IMR-90 (cell line): Measurements from ENCODE around the gene WARS2. TPM values are rescaled to one million over a fixed set of nuclear protein-coding genes. Genes with fewer than 3 reads are reported as not detected.
"Not testable (repeated sequence)": the region's sequence is repeated elsewhere in the genome, so short reads cannot be mapped to it uniquely, and the experiment has no call there.

Experiments
- ATAC-seq: fragments of 200-7000 bp; cut with Tn5 transposase; 2 replicates; pipeline ENCODE4 v1.9.1; 2020; ENCODE audit warnings: low read depth, mild to moderate bottlenecking, moderate library complexity
- BruUV-seq: library from RNA; stranded (reverse); fragments of 400-500 nt; replicated peaks from 2 replicates; lab custom pipeline; 2021; lab: Mats Ljungman, UMichigan
- CTCF ChIA-PET: fragments of 300-600 bp; formaldehyde crosslinking; extraction: SDS; loops from one replicate; lab custom pipeline; 2021; ENCODE audit warnings: antibody characterized with exemption; lab: Yijun Ruan, JAX
- POLR2A ChIA-PET: fragments of 300-600 bp; sonication (Branson Sonifier 250); formaldehyde crosslinking; loops from one replicate; lab custom pipeline; 2022; ENCODE audit warnings: antibody characterized with exemption; ENCODE audit not compliant: unreplicated experiment; lab: Charles Lee
- DNase-seq: peaks from one replicate; pipeline ENCODE4 v3.0.0; 2013
- H2AFZ ChIP-seq: replicated peaks from 2 replicates; pipeline ENCODE3; 2013; ENCODE audit warnings: low read length, mild to moderate bottlenecking; ENCODE audit not compliant: poor library complexity
- H2AK5ac ChIP-seq: 2 replicates; pipeline ENCODE4 v1.6.1; 2013; ENCODE audit warnings: low read depth, low read length, inconsistent platforms
- H2AK9ac ChIP-seq: replicated peaks from 2 replicates; pipeline ENCODE3; 2013; ENCODE audit warnings: mild to moderate bottlenecking, low read depth, low read length, moderate library complexity; ENCODE audit not compliant: poor library complexity
- H2BK120ac ChIP-seq: 2 replicates; pipeline ENCODE4 v1.6.1; 2013; ENCODE audit warnings: low read depth, low read length, inconsistent platforms
- H2BK15ac ChIP-seq: 3 replicates; pipeline ENCODE4 v1.6.1; 2013; ENCODE audit warnings: low read depth, low read length, inconsistent platforms
- H2BK20ac ChIP-seq: 2 replicates; pipeline ENCODE4 v1.6.1; 2013; ENCODE audit warnings: low read depth, mild to moderate bottlenecking, inconsistent platforms, low read length, moderate library complexity
- H2BK5ac ChIP-seq: 2 replicates; pipeline ENCODE4 v1.6.1; 2013; ENCODE audit warnings: mild to moderate bottlenecking, low read depth, low read length, inconsistent platforms; ENCODE audit not compliant: poor library complexity, severe bottlenecking
- H3K14ac ChIP-seq: replicated peaks from 2 replicates; pipeline ENCODE4 v1.6.1; 2013; ENCODE audit warnings: low read depth, low read length, inconsistent platforms
- H3K18ac ChIP-seq: 2 replicates; pipeline ENCODE4 v1.6.1; 2013; ENCODE audit warnings: low read depth, low read length, control low read depth
- H3K23ac ChIP-seq: 2 replicates; pipeline ENCODE4 v1.6.1; 2013; ENCODE audit warnings: low read depth, low read length, inconsistent platforms
- H3K27ac ChIP-seq: 2 replicates; pipeline ENCODE4 v1.5.1; 2013; ENCODE audit warnings: mild to moderate bottlenecking, control low read depth, low read length; ENCODE audit not compliant: insufficient read depth
- H3K27me3 ChIP-seq: 2 replicates; pipeline ENCODE4 v1.6.1; 2013; ENCODE audit warnings: low read length; ENCODE audit not compliant: control insufficient read depth, insufficient read depth
- H3K36me3 ChIP-seq: 2 replicates; pipeline ENCODE4 v1.6.1; 2013; ENCODE audit warnings: low read length, mixed read lengths; ENCODE audit not compliant: control insufficient read depth, insufficient read depth
- H3K4ac ChIP-seq: 2 replicates; pipeline ENCODE4 v1.6.1; 2013; ENCODE audit warnings: low read depth, low read length, inconsistent platforms
- H3K4me1 ChIP-seq: 2 replicates; pipeline ENCODE4 v1.6.1; 2013; ENCODE audit warnings: low read length, mixed read lengths; ENCODE audit not compliant: control insufficient read depth, insufficient read depth
- H3K4me2 ChIP-seq: 2 replicates; pipeline ENCODE4 v1.6.1; 2013; ENCODE audit warnings: low read depth, mild to moderate bottlenecking, control low read depth, low read length, moderate library complexity
- H3K4me3 ChIP-seq: 2 replicates; pipeline ENCODE4 v1.5.1; 2013; ENCODE audit warnings: low read depth, mild to moderate bottlenecking, control low read depth, low read length, moderate library complexity; ENCODE audit not compliant: insufficient read depth
- H3K56ac ChIP-seq: 2 replicates; pipeline ENCODE4 v1.6.1; 2013; ENCODE audit warnings: low read length, inconsistent platforms; ENCODE audit not compliant: insufficient read depth; ENCODE audit errors: extremely low read depth
- H3K79me1 ChIP-seq, 2 experiments: 2 replicates each; pipeline ENCODE4 v1.6.1; 2013; ENCODE audit warnings: low read length in 2 of 2, inconsistent platforms in 1 of 2, low read depth in 1 of 2
- H3K9ac ChIP-seq: 2 replicates; pipeline ENCODE4 v1.6.1; 2013; ENCODE audit warnings: low read depth, low read length, control low read depth
- H3K9me1 ChIP-seq: 2 replicates; pipeline ENCODE4 v1.6.1; 2013; ENCODE audit warnings: low read length, inconsistent platforms; ENCODE audit not compliant: insufficient read depth
- H3K9me3 ChIP-seq: 2 replicates; pipeline ENCODE4 v1.6.1; 2013; ENCODE audit warnings: low read length; ENCODE audit not compliant: control insufficient read depth, insufficient read depth
- H4K20me1 ChIP-seq: 2 replicates; pipeline ENCODE4 v1.6.1; 2013; ENCODE audit warnings: low read length, inconsistent platforms; ENCODE audit not compliant: insufficient read depth
- H4K5ac ChIP-seq: 2 replicates; pipeline ENCODE4 v1.6.1; 2013; ENCODE audit warnings: mild to moderate bottlenecking, low read depth, low read length, control low read depth
- H4K8ac ChIP-seq, 2 experiments: 2 replicates each; pipeline ENCODE4 v1.6.1; 2013; ENCODE audit warnings: low read depth in 2 of 2, low read length in 2 of 2, control low read depth in 1 of 2, inconsistent platforms in 1 of 2
- H4K91ac ChIP-seq: 2 replicates; pipeline ENCODE4 v1.6.1; 2013; ENCODE audit warnings: low read depth, low read length, inconsistent platforms; ENCODE audit not compliant: insufficient read depth
- WGBS, 2 experiments: methylation state at CpG; one replicate each; pipeline versions ENCODE4 v1.1.5 to v1.1.7; 2013; ENCODE audit warnings: missing lambda C conversion rate in 2 of 2; ENCODE audit not compliant: insufficient read length in 1 of 2; ENCODE audit errors: extremely low coverage in 2 of 2; 5-methylcytosine and 5-hydroxymethylcytosine counted together
- dilution Hi-C: fragments of 300-500 bp; cut with HindIII; formaldehyde crosslinking; loops from one replicate; pipeline ENCODE4 v1.14.3; 2018; ENCODE audit warnings: low sequenced_read_pairs; ENCODE audit not compliant: unreplicated experiment
- in situ Hi-C: fragments of 300-500 bp; cut with MboI; formaldehyde crosslinking; loops from 3 replicates; pipeline ENCODE4 v1.14.3; 2019; ENCODE audit warnings: low sequenced_read_pairs, inconsistent platforms, mixed read lengths
- intact Hi-C: fragments of 100-400 bp; cut with micrococcal nuclease; formaldehyde crosslinking; loops from 2 replicates; pipeline ENCODE4 v1.10.0; 2022
- polyA plus RNA-seq, 3 experiments: library from polyadenylated mRNA; depleted of rRNA; stranded (reverse); fragments of >200 nt; gene quantifications; 2 replicates each; pipeline ENCODE4 v1.2.3, GENCODE V29; 2012; ENCODE audit warnings: low replicate concordance in 1 of 3
- total RNA-seq: library from RNA; depleted of rRNA; stranded (reverse); fragments of >200 nt; gene quantifications from 2 replicates; pipeline ENCODE4 v1.2.3, GENCODE V29; 2012

WARS2 gene
- total and polyA plus RNA-seq, 2 of the 4 experiments (the other 2 are of a cell fraction): 5.7 to 20.3 TPM

- ATAC-seq, H3K56ac ChIP-seq, H3K27ac ChIP-seq, H2BK15ac ChIP-seq, H2BK20ac ChIP-seq, H2BK5ac ChIP-seq, H3K36me3 ChIP-seq, BruUV-seq, H4K20me1 ChIP-seq, H3K9ac ChIP-seq, H4K91ac ChIP-seq, POLR2A ChIA-PET, H3K79me1 ChIP-seq, H4K5ac ChIP-seq, dilution Hi-C loops, H3K4ac ChIP-seq, H2AK5ac ChIP-seq, in situ Hi-C loops, H3K18ac ChIP-seq, H2AK9ac ChIP-seq, H3K27me3 ChIP-seq, DNase-seq, H3K23ac ChIP-seq, H2AFZ ChIP-seq, H2BK120ac ChIP-seq, H3K14ac ChIP-seq, H3K4me1 ChIP-seq, CTCF ChIA-PET, intact Hi-C loops, H3K4me3 ChIP-seq, H3K4me2 ChIP-seq, H3K9me1 ChIP-seq, H3K9me3 ChIP-seq, H4K8ac ChIP-seq: not testable (repeated sequence)
- 92% methylated on average over 2 of the region's 10 CpGs; no CpG with 5 or more reads in 1 of the 2 experiments for WGBS, 2 experiments
Measured at GRCh38 chr1:119172927-119173326, 32.5 kb upstream of the WARS2 start.

GRCh38 chr1:119171381-119172010, 31.0 kb upstream of the WARS2 start:
- H3K36me3 ChIP-seq, H4K20me1 ChIP-seq, H2BK5ac ChIP-seq, in situ Hi-C loops, H3K18ac ChIP-seq, H3K4ac ChIP-seq, POLR2A ChIA-PET, H3K9me1 ChIP-seq, H3K9ac ChIP-seq, H2AK5ac ChIP-seq, H4K91ac ChIP-seq, H3K27me3 ChIP-seq, H3K56ac ChIP-seq, H2BK15ac ChIP-seq, H3K14ac ChIP-seq, H3K4me3 ChIP-seq, ATAC-seq, H2BK120ac ChIP-seq, H3K4me1 ChIP-seq, H3K4me2 ChIP-seq, H2AK9ac ChIP-seq, H2AFZ ChIP-seq, CTCF ChIA-PET, H4K5ac ChIP-seq, H3K27ac ChIP-seq, dilution Hi-C loops, H3K9me3 ChIP-seq, H2BK20ac ChIP-seq, BruUV-seq, H3K23ac ChIP-seq, H4K8ac ChIP-seq, intact Hi-C loops, DNase-seq, H3K79me1 ChIP-seq: not testable (repeated sequence)
- no CpG with 5 or more reads among the region's 34 CpGs for WGBS, 2 experiments
